Esophagus squamous epithelium (tissue), 4 donors: Measurements from ENCODE around the gene PUM1.

ENCODE experiments used
- POLR2A ChIP-seq, 4 donors: fragments of 450-650 bp; IDR thresholded peaks; one replicate each; pipeline ENCODE4 v1.6.1; 2017; ENCODE audit warnings: antibody characterized with exemption in 4 of 4, mild to moderate bottlenecking in 4 of 4, moderate library complexity in 3 of 4
- TF ChIP-seq, protein P1 (sequence below), 6 experiments: fragments of 450-650 bp in 4 of 6; fragments of 200-600 bp in 2 of 6; sonication (generic) in 2 of 6; IDR thresholded peaks; one replicate each; pipeline ENCODE4 v1.5.1; 2016 to 2019; ENCODE audit warnings: antibody characterized with exemption in 6 of 6, mild to moderate bottlenecking in 4 of 6, moderate library complexity in 4 of 6

GRCh38 chr1:31095985-31096384 is 30.5 kb upstream of the PUM1 start:
- TF ChIP-seq, protein P1, sequence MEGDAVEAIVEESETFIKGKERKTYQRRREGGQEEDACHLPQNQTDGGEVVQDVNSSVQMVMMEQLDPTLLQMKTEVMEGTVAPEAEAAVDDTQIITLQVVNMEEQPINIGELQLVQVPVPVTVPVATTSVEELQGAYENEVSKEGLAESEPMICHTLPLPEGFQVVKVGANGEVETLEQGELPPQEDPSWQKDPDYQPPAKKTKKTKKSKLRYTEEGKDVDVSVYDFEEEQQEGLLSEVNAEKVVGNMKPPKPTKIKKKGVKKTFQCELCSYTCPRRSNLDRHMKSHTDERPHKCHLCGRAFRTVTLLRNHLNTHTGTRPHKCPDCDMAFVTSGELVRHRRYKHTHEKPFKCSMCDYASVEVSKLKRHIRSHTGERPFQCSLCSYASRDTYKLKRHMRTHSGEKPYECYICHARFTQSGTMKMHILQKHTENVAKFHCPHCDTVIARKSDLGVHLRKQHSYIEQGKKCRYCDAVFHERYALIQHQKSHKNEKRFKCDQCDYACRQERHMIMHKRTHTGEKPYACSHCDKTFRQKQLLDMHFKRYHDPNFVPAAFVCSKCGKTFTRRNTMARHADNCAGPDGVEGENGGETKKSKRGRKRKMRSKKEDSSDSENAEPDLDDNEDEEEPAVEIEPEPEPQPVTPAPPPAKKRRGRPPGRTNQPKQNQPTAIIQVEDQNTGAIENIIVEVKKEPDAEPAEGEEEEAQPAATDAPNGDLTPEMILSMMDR (IDR thresholded peaks at IDR 0.05) = no peak
- TF ChIP-seq POLR2A (IDR thresholded peaks at IDR 0.05) = no peak
